Measurements from ENCODE around the gene WNT16. TPM values are rescaled to one million over a fixed set of nuclear protein-coding genes. Genes with fewer than 3 reads are reported as not detected.

The WNT16 gene
- polyA plus RNA-seq, 3 donors, result 0.05 to 0.06 (median 0.06) TPM

- no peak for DNase-seq (ENCODE audit: extremely low read depth in 1 of 11, low read depth in 9 of 11, low spot score in 4 of 11)
These were observed 6.3 kb downstream of the WNT16 start for GRCh38 chr7:121334875-121335648.

DNA sequence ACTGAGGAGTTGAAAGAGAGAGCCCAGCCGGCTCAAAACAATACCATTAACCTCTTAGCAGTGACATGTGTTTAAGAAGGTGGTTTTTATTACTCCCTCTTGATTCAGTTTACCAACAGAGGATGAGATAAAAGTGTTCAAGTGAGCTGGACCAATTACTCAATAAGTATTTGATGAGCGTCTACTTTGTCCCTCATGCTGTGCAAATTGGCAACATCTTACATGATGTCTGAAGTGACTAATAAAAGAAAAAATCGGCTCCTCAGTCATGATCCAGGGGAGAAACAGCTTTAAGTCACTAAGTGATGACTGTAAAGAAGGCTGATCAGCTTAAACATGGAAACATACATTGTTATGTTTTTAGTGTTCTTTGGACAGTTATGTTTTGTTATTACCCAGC is 7.8 kb downstream of the WNT16 start:
- DNase-seq (ENCODE audit: extremely low read depth in 1 of 11, low read depth in 9 of 11, low spot score in 4 of 11), result no peak

DNA sequence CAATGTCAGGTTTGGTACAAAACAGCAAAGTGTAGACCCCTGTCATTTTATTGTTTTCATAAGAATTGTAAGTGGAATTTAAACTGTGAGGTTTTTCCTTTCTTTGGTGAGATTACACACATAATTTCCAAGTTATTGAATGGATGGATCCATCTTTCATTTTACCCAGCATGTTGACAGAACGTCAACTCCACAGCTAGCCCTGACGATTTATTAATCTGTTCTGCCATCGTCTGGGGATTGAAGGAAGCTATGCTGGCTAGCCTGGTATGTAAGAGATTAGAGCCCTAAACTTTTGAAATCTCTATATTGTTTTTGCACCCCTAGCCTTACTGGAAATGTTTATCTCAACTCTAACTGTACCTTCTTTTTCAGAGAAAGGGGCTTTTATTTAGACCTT is 8.6 kb downstream of the WNT16 start:
- DNase-seq (ENCODE audit: extremely low read depth in 1 of 11, low read depth in 9 of 11, low spot score in 4 of 11), result no peak

DNA sequence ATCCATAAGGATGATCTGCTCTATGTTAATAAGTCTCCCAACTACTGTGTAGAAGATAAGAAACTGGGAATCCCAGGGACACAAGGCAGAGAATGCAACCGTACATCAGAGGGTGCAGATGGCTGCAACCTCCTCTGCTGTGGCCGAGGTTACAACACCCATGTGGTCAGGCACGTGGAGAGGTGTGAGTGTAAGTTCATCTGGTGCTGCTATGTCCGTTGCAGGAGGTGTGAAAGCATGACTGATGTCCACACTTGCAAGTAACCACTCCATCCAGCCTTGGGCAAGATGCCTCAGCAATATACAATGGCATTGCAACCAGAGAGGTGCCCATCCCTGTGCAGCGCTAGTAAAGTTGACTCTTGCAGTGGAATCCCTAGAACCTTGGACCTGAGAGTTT is 10.3 kb downstream of the WNT16 start:
- DNase-seq (ENCODE audit: extremely low read depth in 1 of 11, low read depth in 9 of 11, low spot score in 4 of 11), result no peak

DNA sequence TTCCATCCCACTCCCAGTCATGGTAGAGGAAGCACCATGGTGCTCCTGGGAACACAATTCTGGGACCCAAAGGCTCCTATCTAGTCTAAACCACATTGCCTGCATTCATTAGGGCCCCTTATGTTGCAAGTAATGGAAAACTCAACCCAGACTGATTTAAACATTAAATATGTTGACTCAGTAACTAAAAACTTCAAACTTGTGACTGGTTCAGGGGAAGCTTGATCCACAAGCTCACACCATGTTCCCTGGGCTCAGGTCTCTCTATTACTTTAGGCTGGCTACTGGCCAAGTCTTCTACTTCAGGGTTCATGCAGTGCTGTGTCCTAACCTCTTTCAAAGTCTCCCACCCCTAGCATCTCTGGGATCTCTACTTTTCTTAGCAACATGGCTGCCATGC is 13.1 kb downstream of the WNT16 start:
- no peak for DNase-seq (ENCODE audit: extremely low read depth in 1 of 11, low read depth in 9 of 11, low spot score in 4 of 11)

- no peak for DNase-seq (ENCODE audit: extremely low read depth in 1 of 11, low read depth in 9 of 11, low spot score in 4 of 11)
These were observed 13.8 kb downstream of the WNT16 start for GRCh38 chr7:121342631-121343030.

DNA sequence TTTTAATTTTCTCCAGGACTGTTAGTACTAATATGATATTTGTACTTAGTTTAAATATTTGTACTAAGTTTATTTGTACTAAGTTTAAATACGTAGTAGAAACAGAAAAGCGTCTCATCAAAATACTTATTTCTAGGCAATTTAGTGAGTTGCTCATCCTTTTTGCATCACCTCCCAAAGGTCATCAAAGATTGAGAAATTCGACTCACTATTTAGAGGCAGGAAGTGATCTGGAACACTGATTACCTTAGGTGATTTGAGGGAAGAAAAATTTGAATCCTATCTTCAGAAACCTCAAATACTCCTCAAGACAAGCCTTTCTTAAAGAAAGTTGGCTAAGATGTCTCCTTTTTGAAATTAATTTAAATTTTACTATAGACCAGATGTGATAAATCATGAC is 14.5 kb downstream of the WNT16 start:
- DNase-seq (ENCODE audit: extremely low read depth in 1 of 11, low read depth in 9 of 11, low spot score in 4 of 11), result no peak

GRCh38 chr7:121344093-121344492 is 15.3 kb downstream of the WNT16 start:
- no peak for DNase-seq (ENCODE audit: extremely low read depth in 1 of 11, low read depth in 9 of 11, low spot score in 4 of 11)

DNA sequence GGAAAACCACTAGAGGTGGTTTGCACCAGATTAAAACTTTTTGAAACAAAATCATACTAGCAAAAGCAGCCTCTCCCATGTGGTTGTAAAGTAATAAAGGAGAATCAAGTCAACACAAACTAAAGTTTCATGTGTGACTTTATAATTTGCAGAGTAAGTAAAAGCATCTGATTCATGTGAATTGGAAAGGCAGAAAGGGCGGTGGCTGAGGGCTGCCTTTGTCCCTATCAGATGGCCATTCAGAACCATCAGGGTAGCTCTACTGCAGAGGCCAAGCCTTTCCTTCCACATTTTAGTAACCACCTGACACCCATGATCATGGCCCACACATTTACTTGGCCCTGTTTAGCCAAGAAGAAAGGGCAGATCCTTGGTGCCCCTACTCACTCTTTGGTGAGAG is 15.7 kb downstream of the WNT16 start:
- no peak for DNase-seq (ENCODE audit: extremely low read depth in 1 of 11, low read depth in 9 of 11, low spot score in 4 of 11)

DNA sequence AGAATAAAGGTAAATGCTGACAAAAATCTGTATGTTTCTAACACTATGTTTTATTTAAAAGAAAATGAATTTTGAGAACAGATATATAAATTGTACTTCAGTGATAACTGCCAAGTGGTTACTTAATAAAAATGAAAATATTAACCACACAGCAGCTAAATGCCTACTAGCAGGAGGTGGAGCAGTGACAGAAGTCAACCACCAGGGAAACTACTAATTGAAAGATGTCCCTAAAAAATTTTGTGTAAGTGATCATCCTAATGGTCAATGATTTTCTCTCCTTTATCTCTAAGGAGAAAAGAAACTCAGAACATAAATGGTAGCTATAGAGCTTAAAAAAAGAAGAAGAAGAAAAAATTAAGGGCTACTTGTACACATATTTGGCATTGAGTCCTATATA is 22.9 kb downstream of the WNT16 start:
- DNase-seq (ENCODE audit: extremely low read depth in 1 of 11, low read depth in 9 of 11, low spot score in 4 of 11), result no peak

- no peak for DNase-seq (ENCODE audit: extremely low read depth in 1 of 11, low read depth in 9 of 11, low spot score in 4 of 11)
These were observed 23.5 kb downstream of the WNT16 start for GRCh38 chr7:121352323-121352722.

DNA sequence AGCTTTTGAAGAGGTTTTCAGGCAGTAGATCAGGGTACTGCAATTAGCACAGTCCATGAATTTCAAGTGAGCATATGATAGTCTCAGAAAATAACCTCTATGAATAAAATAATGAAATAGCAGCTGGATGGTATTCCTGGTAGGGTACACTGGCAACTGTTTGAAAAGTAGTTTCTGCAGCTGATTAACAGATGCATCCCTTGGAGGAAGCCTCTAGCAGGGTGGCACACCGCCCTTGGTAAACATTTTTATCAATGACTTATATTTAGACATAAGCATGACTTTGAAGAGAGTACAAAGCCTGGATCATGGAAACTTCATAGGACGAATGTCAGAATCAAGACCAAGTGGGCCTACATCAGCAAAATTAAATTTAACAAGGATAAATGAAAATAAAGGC is 26.8 kb downstream of the WNT16 start:
- no peak for DNase-seq (ENCODE audit: extremely low read depth in 1 of 11, low read depth in 9 of 11, low spot score in 4 of 11)

- no peak for DNase-seq (ENCODE audit: extremely low read depth in 1 of 11, low read depth in 9 of 11, low spot score in 4 of 11)
These were observed 31.8 kb downstream of the WNT16 start for GRCh38 chr7:121360564-121360963.

DNA sequence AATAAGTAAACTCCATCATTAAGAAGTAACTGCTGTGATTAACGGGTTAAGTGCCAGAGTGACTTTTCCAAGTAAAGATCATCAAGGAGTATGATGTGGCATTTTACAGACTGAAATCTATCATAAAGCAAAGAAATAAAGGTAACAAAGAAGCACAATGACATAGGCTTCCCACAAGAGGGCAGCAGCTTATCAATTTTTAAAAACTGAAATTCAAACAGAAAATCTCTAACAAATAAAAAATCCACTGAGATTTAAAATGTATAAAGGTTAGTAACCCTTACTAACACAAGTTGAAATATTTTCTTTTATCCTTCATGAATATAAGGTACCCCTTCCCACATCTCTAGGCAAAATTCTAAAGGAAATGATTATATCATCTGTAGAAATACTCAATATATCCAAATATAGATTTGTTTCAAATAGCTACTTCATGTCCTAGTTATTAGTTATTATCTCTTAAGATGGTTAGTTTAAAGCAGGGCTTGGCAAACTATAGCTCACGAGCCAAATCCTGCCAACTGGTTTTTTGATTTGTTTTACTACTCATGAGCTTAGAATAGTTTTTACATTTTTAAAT is 38.1 kb downstream of the WNT16 start:
- peak in 7 of 11 donors; percentile 13 to 30 (median 21) for DNase-seq (ENCODE audit: extremely low read depth in 1 of 11, low read depth in 9 of 11, low spot score in 4 of 11)

DNA sequence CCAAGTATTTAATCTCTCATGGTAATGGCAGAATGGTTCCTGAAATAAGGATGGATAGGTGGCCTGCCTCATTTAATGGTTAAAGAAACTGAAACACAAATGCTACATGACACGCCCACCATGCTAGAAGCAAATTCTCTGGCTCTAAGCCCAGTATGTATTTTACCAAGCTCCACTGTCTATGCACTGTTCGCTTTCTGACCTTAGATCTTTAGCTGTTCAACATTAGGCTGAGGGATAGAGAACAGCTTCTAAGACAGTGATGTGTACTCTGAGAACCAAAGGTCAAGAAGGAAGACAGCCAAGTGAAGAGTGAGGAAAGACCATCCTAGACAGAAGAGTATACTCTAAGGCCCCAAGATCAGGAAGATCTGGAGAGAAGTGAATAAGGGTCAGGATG is 40.7 kb downstream of the WNT16 start:
- peak in 1 of 11 donors; percentile 18 for DNase-seq (ENCODE audit: extremely low read depth in 1 of 11, low read depth in 9 of 11, low spot score in 4 of 11)

DNA sequence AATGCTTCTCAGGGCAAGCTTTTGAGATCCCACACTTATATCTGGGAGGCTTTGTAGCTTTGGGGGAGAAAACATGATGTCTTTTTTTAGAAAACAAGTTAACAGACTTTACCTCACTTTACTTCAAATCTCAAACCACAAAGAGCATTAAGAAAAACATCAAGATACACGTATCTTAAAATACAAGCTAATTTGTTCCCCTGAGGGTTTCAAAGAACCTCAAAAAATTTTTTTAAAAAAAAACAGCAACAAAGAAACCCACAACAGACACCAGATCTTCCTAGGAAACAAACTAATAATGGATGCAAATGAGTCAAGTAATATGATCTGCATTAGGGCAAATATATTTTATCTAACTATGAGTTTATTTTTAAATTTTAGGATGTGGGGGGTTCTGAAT is 42.6 kb downstream of the WNT16 start:
- no peak for DNase-seq (ENCODE audit: extremely low read depth in 1 of 11, low read depth in 9 of 11, low spot score in 4 of 11)

DNA sequence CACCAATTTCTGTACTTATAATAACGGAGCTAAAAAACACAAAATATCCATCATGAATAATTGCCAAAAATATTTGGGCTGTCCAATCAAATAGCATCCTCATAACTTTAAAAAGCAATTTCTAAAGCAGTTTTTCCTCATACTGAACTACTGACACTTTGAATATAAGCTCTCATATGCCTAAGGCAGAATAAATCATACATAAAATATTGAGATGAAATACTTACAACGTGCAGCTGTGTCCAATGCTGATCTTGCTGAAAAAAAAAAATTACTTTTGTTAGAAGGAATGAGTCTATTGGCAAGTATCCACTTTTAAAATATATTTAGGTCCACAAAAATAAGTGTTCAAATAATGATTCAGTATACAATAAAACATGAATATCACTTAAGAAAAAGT is 43.1 kb downstream of the WNT16 start:
- no peak for DNase-seq (ENCODE audit: extremely low read depth in 1 of 11, low read depth in 9 of 11, low spot score in 4 of 11)

GRCh38 chr7:121372376-121373010 is 43.7 kb downstream of the WNT16 start:
- peak in 1 of 11 donors; percentile 13 for DNase-seq (ENCODE audit: extremely low read depth in 1 of 11, low read depth in 9 of 11, low spot score in 4 of 11)

DNA sequence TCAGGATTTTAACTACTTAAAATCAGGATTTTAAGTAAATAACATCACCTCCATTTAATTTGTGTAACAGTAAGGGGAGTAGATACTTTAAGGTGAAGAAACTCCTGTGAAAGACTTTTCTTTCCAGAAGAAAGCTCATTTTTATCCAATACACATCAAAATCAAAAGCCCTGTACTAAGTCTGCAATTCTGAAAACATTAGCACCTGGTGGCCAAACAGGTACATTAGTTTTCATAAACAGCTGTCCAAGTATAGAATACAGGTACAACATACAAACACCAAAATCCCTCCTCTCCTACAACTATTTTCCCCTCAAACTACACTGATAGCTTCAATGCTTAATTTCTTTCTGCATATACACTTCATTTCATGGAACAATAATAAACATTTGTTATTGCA is 44.4 kb downstream of the WNT16 start:
- no peak for DNase-seq (ENCODE audit: extremely low read depth in 1 of 11, low read depth in 9 of 11, low spot score in 4 of 11)

DNA sequence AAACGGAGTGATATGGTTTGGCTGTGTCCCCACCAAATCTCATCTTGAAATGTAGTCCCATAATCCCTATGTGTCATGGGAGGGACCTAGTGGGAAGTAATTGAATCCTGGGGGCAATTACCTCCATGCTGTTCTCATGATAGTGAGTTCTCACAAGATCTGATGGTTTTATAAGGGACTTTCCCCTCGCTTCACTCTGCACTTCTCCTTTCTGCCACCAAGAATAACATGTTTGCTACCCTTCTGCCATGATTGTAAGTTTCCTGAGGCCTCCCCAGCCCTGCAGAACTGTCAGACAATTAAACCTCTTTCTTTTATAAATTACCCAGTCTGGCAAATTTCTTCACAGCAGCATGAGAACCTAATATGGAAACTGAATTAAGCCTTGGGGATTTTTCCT is 48.2 kb downstream of the WNT16 start:
- DNase-seq (ENCODE audit: extremely low read depth in 1 of 11, low read depth in 9 of 11, low spot score in 4 of 11), result no peak

- no peak for DNase-seq (ENCODE audit: extremely low read depth in 1 of 11, low read depth in 9 of 11, low spot score in 4 of 11)
These were observed 51.1 kb downstream of the WNT16 start for GRCh38 chr7:121379930-121380329.

Measured in renal cortex interstitium (tissue), 11 donors.